Measurements from ENCODE around the gene UNC13D.

DNA sequence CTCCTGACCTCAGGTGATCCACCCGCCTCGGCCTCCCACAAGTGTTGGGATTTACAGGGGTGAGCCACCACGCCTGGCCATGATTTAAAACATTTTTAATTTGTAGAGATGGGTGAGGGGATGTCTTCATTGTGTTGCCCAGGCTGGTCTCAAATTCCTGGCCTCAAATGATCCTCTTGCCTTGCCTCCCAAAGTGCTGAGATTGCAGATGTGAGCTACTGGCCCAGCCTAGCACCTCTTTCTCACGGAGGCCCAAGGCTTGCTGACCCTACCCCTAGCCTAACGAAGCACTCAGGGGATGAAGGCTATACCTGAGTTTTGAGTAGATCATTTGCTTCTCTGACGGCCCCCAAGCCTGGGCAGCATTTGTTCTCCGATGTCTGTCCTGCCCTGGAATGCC is 33.0 kb downstream of the UNC13D start:
- TF ChIP-seq SUZ12 (IDR thresholded peaks at IDR 0.05; ENCODE audit: extremely low read depth, insufficient read depth, insufficient read length), result no peak
- no peak for TF ChIP-seq ZNF274 (IDR thresholded peaks at IDR 0.05; ENCODE audit: low read depth, low read length)
